GM12875 (cell line): ENCODE results near the gene CARD14.

Experiments used
- H3K4me3 ChIP-seq: one replicate; pipeline ENCODE4 v1.5.1; 2011; ENCODE audit warnings: low read depth, low read length, control low read depth
- TF ChIP-seq, protein P1 (sequence below): IDR thresholded peaks from 2 replicates; pipeline ENCODE4 v1.5.1; 2011; ENCODE audit warnings: low read depth, mild to moderate bottlenecking, control low read depth, inconsistent platforms, low read length, moderate library complexity, borderline replicate concordance; ENCODE audit not compliant: insufficient read depth

Gene CARD14

DNA sequence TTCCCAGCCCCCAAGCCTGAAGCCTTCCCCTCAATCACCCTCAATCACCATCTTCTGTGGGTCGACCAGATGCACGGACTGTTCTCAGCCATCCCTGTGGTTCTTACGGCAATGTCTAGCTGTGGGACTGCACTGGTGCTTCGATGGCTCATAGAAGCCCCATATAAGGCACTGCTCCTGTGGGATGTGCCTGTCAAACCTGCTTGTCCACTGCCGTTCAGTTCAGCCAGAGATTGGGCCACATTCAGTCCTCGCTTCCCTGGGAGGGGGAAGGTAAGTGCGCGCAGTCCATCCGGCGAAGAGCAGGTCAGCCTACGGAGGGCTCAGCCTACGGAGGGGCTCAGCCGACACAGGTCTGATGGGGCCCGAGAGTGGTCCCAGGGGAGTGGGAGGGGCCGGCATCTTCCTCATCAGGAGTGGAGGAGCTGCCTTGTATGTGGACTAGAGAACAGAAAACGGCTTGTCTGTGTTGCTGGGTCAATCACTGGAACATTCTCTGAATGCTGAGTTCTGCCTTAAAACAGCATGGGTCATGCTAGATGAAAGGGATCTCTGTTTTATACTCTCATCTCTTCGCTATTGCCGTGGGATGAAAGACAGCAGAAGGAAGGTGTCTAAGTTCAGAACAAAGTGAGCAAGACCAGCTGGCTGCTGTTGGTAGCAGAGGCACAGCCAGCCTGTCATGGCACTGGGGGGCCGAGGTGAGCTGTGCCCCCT is at the start of gene CARD14:
Gene CARD14, plus strand, starts transcription at position 247 of the 717 bp plus-strand sequence. CDS start 11,409 bp downstream, outside the sequence.
- TF ChIP-seq, protein P1, sequence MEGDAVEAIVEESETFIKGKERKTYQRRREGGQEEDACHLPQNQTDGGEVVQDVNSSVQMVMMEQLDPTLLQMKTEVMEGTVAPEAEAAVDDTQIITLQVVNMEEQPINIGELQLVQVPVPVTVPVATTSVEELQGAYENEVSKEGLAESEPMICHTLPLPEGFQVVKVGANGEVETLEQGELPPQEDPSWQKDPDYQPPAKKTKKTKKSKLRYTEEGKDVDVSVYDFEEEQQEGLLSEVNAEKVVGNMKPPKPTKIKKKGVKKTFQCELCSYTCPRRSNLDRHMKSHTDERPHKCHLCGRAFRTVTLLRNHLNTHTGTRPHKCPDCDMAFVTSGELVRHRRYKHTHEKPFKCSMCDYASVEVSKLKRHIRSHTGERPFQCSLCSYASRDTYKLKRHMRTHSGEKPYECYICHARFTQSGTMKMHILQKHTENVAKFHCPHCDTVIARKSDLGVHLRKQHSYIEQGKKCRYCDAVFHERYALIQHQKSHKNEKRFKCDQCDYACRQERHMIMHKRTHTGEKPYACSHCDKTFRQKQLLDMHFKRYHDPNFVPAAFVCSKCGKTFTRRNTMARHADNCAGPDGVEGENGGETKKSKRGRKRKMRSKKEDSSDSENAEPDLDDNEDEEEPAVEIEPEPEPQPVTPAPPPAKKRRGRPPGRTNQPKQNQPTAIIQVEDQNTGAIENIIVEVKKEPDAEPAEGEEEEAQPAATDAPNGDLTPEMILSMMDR: no peak
- no peak within 1 kb of the TSS for H3K4me3 ChIP-seq

DNA sequence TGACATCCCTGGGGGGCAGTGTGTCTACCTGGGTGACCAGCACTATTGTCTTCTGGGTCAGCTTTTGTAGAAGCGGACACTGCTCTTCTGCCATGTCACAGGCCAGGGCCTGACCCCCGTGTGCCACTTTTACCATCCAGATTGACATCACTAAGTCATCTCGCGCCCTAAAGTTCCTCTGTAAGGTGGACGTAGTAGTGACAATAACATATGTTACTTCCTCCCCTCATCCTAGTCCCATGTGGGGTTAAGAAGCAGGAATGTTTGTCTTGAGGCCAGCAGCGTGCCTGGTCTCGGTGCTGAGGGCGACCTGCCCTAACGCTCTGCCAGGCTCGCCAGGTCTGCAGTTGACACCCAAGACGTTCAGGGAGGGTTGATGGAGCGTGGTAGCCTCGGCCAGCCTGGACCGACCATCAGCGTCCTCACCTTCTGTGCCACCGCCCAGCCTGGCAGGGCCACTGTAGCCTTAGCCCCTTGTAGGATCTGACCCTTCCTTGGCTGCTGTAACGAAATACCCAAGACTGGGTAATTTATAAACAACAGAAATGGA is 47.7 kb upstream of the CARD14 start:
- TF ChIP-seq, protein P1: no peak
- no peak overlapping the region for H3K4me3 ChIP-seq

DNA sequence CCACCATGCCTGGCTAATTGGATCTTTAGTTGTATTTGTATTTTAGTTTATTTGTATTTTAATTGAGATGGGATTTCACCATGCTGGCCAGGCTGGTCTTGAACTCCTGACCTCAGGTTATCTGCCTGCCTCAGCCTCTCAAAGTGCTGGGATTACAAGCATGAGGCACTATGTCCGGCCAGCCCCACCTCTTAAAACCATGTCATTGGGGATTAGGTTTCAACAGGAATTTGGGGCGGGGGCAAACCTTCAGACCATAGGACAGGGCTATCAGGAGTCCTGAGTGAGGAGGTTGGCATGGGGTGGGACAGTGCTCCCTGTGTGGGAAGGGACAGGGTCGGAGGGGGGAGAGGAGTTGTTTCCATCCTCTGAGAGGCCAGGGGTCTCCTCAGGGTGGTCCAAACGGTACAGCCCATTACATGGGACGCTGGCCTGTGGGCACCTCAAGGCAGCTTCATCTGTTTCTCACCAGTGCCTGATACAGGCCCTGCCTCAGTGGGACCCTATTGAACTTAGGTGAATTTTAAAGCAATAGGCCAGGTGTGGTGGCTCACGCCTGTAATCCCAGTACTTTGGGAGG is 46.8 kb upstream of the CARD14 start:
- H3K4me3 ChIP-seq: no peak overlapping the region
- TF ChIP-seq, protein P1: no peak

DNA sequence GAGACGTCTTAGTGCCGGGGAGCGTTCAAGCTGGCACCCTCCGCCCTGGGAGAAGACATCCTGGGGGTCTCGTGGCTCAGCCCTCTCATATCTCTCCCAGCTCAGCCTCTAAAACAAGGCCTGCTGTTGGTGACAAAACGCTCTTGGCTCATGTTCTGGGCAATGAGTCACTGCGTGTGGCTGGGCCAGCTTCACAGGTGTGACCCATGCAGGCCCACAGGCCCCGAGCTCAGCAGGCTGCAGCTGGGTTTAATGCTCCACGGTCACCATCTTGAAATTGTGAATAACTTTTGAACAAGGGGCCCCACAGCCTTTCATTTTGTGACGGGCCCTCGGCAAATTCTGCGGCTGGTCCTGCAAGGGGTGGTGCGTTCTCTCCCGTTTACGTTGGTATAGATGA is 46.0 kb upstream of the CARD14 start:
- H3K4me3 ChIP-seq: no peak overlapping the region
- TF ChIP-seq, protein P1: no peak

DNA sequence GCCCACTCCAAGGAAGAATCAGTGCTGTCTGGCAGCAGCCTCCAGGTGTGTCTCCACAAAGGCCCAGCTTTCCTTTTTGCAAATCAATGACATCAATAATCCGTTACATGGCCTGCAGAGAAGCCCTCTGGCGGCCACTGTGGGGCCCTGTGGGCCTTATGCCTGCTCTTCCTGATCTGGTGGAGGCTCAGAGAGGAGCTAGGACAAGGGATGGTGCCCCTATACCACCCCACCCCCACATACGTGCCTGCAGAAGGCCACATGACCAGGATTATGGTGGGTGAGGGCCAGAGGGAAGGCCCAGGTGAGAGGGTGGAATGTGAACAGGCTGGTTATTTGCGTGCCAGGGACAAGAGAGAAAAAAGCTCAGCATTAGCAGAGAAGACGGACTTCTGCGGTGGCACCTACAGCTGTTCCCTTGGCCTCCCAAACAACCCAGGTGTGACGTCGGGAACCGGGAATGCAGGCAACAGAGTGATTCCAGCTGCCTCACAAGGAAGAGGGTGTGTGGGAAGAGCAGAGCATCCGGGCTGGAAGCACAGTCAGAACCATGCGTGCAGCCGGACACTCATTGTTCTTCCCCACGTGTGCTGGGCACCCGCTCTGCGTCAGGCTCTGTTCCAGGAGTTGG is 45.4 kb upstream of the CARD14 start:
- H3K4me3 ChIP-seq: no peak overlapping the region
- TF ChIP-seq, protein P1: peak; percentile 36; the same call in 1 of the 2 replicates

DNA sequence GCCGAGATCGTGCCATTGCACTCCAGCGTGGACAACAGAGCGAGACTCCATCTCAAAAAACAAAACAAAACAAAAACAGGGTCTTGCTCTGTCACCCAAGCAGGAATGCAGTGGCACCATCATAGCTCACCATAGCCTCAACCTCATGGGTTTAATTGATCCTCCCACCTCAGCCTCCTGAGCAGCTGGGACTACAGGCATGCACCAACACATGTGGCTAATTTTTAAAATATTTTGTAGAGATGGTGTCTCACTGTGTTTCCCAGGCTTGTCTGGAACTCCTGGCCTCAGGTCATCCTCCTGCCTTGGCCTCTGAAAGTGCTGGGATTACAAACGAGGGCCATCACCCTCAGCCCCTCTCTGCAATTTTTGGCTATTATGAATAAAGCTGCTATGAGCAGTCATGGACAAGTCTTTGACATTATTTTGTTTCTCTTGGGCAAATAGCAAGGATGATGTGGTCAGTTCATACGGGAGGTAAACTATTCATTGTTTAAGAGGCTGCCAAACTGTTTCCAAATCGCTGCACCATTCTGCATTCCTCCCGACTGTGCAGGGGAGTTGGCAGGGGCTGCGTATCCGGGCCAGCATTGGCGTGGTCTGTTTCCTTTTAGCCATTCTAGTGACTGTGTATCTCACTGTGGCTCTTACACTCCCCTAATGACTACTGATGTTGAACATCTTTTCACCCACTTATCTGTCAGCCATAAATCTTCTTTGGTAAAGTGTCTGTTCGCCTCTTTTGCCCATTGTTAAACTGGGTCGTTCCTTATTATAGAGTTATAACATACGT is 44.0 kb upstream of the CARD14 start:
- TF ChIP-seq, protein P1: no peak
- H3K4me3 ChIP-seq: no peak overlapping the region
